HG03342 (cell line): ENCODE data around the gene ABCC5.
"Not testable (repeated sequence)": the region's sequence is repeated elsewhere in the genome, so short reads cannot be mapped to it uniquely, and the experiment has no call there.

Source experiments
- ATAC-seq: cut with Tn5 transposase; IDR thresholded peaks from one replicate; pipeline ENCODE4 v1.9.1; 2021; ENCODE audit warnings: mild to moderate bottlenecking, moderate library complexity; ENCODE audit not compliant: unreplicated experiment

Gene ABCC5

GRCh38 chr3:184017672-184018423, at the start of gene ABCC5:
ABCC5 (minus strand) TSS chr3:184017884; CDS start chr3:184014392, 3,492 bp downstream.
- ATAC-seq: peak; percentile 96

DNA sequence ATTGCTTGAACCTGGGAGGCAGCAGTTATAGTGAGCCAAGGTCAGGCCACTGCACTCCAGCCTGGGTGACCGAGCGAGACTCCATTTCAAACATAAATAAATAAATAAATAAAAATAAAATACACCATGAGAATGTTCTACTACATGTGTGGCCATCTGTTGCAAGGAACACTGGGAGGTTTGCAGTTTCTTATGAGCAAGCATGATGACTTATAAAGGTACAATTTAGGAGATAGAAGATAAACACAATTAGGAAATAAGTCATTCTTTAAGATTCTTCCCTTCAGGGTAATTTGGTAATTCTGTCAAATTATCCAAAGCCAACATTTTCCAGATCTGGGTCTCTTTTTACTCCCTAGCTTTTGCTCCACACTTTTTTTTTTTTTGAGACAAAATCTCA, 48.5 kb upstream of the ABCC5 start:
- ATAC-seq: no peak

DNA sequence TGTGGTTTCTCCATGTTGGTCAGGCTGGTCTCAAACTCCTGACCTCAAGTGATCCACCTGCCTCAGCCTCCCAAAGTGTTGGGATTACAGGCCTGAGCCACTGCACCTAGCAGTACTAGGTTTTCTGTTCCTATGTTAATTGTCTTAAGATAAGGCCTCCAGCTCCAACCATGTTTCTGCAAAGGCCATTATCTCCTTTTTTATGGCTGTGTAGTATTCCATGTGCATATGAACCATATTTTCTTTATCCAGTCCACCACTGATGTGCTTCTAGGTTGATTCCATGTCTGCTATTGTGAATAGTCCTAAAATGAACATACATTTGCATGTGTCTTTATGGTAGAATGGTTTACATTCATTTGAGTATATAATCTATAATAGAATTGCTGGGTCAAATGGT, 45.0 kb upstream of the ABCC5 start:
- no peak for ATAC-seq

DNA sequence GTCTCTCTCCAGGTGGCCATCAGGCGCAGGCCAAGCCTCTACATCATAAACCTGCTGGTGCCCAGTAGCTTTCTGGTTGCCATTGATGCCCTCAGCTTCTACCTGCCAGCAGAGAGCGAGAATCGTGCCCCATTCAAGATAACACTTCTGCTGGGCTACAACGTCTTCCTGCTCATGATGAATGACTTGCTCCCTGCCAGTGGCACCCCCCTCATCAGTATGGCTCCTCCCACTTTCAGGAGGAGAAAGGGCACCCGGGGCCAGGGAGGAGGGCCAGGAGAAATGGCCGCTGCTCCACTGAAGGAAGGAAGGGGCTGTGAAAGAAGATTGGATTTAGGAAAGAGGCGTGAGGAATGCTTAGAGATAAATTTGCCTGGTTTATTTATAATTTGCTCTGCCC, 41.7 kb upstream of the ABCC5 start:
- ATAC-seq: no peak

- no peak for ATAC-seq
Measured at GRCh38 chr3:184058029-184058428, 40.3 kb upstream of the ABCC5 start.

DNA sequence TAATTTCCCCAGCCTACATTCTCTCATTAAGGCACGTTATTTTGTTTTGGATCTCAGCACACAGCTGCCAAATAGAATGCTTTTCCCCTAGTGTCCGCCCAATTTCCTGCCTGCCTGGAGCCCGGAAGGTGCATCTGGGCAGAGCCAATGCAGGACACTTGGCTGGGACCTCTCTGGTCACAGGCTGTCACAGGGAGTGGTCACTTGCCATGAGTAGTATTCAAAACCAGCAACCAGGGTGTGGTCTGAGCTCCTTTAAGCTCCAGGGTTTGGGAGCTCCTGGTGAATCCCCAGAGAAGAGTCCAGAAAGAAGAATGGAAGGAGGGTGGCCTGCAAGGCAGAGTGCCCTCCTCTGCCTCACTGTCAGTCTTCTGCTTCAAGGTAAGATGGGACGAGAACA, 35.1 kb upstream of the ABCC5 start, which contains the start of gene HTR3C:
TSS of gene HTR3C (plus strand) at position 281 of the 400 bp plus-strand sequence. CDS start at position 315, 34 bp downstream.
- no peak for ATAC-seq

DNA sequence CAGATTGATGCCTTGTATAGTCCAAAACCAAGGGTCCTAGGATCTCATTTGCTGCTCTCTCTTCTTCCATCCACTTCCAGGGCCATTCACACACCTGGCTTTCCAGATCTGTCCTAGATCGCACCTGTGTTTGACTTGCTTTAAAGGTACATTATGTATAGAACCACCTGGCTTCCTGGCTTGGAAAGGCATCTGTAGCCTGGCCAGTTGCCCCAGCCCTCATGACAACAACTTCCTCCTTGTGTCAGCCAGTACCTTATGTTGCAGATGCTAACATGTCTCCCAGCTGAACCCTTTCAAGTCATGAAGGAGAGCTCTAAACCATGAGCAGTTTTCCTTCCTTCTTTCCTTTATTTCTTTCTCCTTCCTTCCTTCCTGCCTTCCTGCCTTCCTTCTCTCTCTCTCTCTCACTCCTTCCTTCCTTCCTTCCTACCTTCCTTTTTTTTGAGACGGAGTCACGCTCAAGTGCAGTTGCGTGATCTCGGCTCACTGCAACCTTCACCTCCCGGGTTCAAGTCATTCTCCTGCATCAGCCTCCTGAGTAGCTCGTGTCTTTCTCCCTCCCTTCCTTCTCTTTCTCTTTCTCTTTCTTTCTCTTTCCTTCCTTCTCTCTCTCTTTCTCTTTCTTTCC, 32.6 kb upstream of the ABCC5 start:
- ATAC-seq: no peak

DNA sequence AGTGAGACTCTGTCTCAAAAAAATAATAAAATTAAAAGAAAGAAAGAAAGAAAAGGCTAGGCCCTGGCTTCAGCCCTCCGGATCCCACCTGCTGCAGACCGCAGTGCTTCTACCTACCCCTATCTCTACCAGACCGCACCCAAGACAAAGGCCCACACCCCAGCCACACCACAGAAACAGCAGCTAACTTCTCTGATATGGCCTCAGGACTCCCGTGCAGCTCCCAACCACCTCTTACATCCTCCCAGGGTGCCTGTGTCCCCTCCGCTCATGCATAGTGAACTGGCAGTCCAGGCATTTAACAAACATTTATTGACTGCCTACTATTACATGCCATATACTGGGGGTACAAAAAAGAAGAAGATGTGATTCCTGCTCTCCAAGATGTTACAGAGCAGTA, 28.3 kb upstream of the ABCC5 start:
- no peak for ATAC-seq

DNA sequence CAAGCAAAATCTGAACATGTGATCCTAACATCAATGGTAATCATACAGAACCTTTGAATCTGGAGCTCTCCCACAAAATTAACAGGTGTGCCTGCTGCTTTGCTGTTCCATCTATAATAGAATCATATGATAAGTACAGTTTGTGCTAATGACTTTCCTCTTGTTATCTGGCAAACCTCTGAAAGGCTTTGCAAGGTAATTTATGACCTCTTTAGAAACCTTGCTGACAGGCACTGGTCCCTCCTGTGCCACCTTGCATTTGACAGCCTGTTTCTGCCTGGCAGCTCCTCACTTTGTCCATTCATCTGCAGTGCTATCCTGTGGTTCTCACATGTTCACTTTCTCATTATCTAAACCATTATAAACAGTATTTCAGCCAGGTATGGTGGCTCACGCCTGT, 24.9 kb upstream of the ABCC5 start:
- no peak for ATAC-seq

DNA sequence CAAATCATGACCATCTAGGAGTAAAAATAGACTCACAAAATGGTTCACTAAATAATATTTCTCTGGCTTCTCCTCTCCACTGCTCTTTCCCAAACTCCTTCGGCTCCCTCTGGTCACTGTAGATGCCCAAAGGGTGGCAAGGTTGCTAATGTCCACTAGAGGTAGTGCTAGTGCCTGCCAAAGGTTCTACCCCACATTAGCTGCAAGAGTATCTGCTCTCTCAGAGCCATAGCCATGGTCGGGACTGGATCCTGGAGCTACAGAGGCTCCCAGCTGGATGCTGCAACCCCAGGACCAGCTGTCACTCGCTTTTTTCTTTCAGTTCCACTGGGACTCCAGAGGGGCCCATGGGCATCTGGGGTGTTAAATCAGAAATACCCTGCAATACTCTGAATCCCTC, 22.3 kb upstream of the ABCC5 start:
- ATAC-seq: no peak

DNA sequence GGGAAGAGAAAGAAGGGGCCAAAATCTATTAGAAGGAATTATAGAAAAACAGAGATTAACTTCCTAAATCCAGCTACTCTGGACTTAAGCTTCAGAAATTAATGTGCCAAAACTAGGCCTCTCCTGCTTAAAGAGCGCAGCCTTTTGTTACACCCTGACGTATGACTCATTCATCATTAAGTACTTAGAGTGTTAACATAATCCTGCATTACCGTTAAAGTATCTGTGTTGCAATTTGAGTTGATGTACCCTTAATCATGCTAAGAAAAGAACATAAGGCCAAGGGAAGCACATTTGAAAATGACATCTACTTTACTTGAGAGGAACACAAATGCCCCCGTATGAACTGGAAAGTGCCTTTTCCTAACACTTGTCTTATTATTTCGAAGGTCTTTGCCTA, 21.7 kb upstream of the ABCC5 start:
- ATAC-seq: no peak

DNA sequence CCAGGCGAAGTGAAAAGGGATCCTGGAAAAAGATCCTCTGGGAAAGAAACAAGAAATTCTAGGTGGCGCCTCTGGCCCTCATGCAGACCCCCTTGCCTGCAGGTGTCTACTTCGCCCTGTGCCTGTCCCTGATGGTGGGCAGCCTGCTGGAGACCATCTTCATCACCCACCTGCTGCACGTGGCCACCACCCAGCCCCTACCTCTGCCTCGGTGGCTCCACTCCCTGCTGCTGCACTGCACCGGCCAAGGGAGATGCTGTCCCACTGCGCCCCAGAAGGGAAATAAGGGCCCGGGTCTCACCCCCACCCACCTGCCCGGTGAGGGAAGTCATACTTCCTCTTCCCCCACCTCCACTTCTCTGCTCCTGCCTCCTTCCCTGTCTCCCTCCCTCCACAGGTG, 20.6 kb upstream of the ABCC5 start:
- not testable (repeated sequence) for ATAC-seq

DNA sequence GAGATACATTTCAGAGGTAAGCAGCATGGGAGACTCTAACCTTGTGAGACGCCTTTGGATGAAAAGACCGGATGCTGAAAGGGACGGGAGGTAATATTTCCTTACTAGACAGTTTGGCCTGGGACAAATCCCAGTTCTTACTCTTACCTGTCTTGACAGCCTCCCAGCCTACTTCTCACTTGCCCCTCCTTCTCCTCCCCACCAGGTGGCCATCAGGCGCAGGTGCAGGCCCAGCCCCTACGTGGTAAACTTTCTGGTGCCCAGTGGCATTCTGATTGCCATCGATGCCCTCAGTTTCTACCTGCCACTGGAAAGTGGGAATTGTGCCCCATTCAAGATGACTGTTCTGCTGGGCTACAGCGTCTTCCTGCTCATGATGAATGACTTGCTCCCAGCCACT, 20.1 kb upstream of the ABCC5 start:
- ATAC-seq: no peak

GRCh38 chr3:184031187-184031792, 13.6 kb upstream of the ABCC5 start, which contains the start of gene HTR3D:
HTR3D (plus strand) TSS chr3:184031742; CDS start chr3:184031742, 0 bp downstream.
- ATAC-seq: no peak

- no peak for ATAC-seq
Measured at GRCh38 chr3:184030536-184030935, 12.9 kb upstream of the ABCC5 start.

- ATAC-seq: no peak
Measured at GRCh38 chr3:184029443-184029842, 11.8 kb upstream of the ABCC5 start.

GRCh38 chr3:184028275-184028890, 10.7 kb upstream of the ABCC5 start:
- ATAC-seq: not testable (repeated sequence)

- ATAC-seq: not testable (repeated sequence)
Measured at GRCh38 chr3:184025256-184025655, 7.6 kb upstream of the ABCC5 start.

DNA sequence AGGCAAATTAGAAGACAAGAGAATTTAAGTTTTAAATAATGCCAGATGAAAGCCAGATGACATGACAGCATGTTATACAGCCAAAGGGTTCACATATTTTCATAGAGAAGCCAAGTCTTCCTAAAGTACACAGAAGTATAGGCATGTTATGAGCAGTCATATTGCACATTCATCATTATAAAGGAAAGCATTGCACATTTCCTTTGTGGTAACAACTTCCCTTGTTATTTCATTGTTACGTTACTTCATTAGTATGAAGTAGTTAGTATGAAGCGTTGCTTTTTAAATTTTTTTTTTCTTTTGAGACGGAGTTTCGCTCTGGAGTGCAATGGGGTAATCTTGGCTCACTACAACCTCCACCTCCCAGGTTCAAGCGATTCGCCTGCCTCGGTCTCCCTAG, 4.6 kb upstream of the ABCC5 start:
- no peak for ATAC-seq

- no peak for ATAC-seq
Measured at GRCh38 chr3:184018424-184018973, 815 bp upstream of the ABCC5 start.
